HepG2 (cell line): ENCODE results near the gene DTX4. TPM values are rescaled to one million over a fixed set of nuclear protein-coding genes. Genes with fewer than 3 reads are reported as not detected.

Experiments
- AKNA ChIP-seq: sonication (generic); formaldehyde crosslinking; IDR thresholded peaks from 2 replicates; pipeline ENCODE4 v1.4.0; 2020; ENCODE audit warnings: missing genetic modification reagents, borderline replicate concordance
- ARNTL ChIP-seq: sonication (generic); formaldehyde crosslinking; IDR thresholded peaks from 2 replicates; pipeline ENCODE4 v1.4.0; 2020; ENCODE audit warnings: mild to moderate bottlenecking, missing genetic modification reagents
- ELF1 ChIP-seq: sonication (generic); formaldehyde crosslinking; IDR thresholded peaks from 2 replicates; pipeline ENCODE4 v1.4.0; 2020; ENCODE audit warnings: missing genetic modification reagents
- ELF3 ChIP-seq: IDR thresholded peaks from 2 replicates; pipeline ENCODE4 v1.6.1; 2016; ENCODE audit warnings: missing genetic modification reagents, missing compliant biosample characterization
- HDAC2 ChIP-seq: sonication (generic); formaldehyde crosslinking; IDR thresholded peaks from 2 replicates; pipeline ENCODE4 v1.4.0; 2020; ENCODE audit warnings: missing genetic modification reagents
- MIER2 ChIP-seq: IDR thresholded peaks from 2 replicates; pipeline ENCODE4 v1.6.1; 2016; ENCODE audit warnings: missing biosample characterization, missing genetic modification reagents
- NCOR1 ChIP-seq: fragments of 200-600 bp; sonication (generic); IDR thresholded peaks from 2 replicates; pipeline ENCODE4 v1.7.0; 2017; ENCODE audit warnings: antibody characterized with exemption, low read length, borderline replicate concordance
- PHF21A ChIP-seq: sonication (generic); formaldehyde crosslinking; IDR thresholded peaks from 2 replicates; pipeline ENCODE4 v1.5.0; 2020; ENCODE audit warnings: mild to moderate bottlenecking, missing genetic modification reagents
- RXRB ChIP-seq: IDR thresholded peaks from 2 replicates; pipeline ENCODE4 v1.6.1; 2016; ENCODE audit warnings: borderline replicate concordance, missing genetic modification reagents, missing compliant biosample characterization
- SIN3B ChIP-seq: fragments of 150-350 bp; IDR thresholded peaks from 2 replicates; pipeline ENCODE4 v1.6.1; 2014; ENCODE audit warnings: low read length
- SOX13 ChIP-seq, 3 experiments: fragments of 450-650 bp in 1 of 3; sonication (generic) in 1 of 3; formaldehyde crosslinking in 1 of 3; IDR thresholded peaks in 2 of 3; conservative IDR thresholded peaks in 1 of 3; 2 replicates each; pipeline versions ENCODE4 v1.5.0 to v1.6.1; 2016 to 2020; ENCODE audit warnings: antibody characterized with exemption in 1 of 3, mild to moderate bottlenecking in 1 of 3, missing compliant biosample characterization in 1 of 3, missing genetic modification reagents in 1 of 3, moderate library complexity in 1 of 3
- TOE1 ChIP-seq: sonication (generic); formaldehyde crosslinking; IDR thresholded peaks from 2 replicates; pipeline ENCODE4 v1.4.0; 2020; ENCODE audit warnings: mild to moderate bottlenecking, missing genetic modification reagents
- TOPORS ChIP-seq: sonication (generic); formaldehyde crosslinking; IDR thresholded peaks from 2 replicates; pipeline ENCODE4 v1.8.0; 2023; ENCODE audit warnings: mild to moderate bottlenecking, missing genetic modification reagents
- TP53 ChIP-seq: sonication (generic); formaldehyde crosslinking; conservative IDR thresholded peaks from 2 replicates; pipeline ENCODE4 v1.4.0; 2020; ENCODE audit warnings: missing genetic modification reagents
- ZBTB7B ChIP-seq: sonication (generic); formaldehyde crosslinking; IDR thresholded peaks from 2 replicates; pipeline ENCODE4 v1.4.0; 2020; ENCODE audit warnings: missing genetic modification reagents
- ZFYVE20 ChIP-seq: sonication (generic); formaldehyde crosslinking; IDR thresholded peaks from 2 replicates; pipeline ENCODE4 v1.8.0; 2023; ENCODE audit warnings: low read depth, mild to moderate bottlenecking, moderate library complexity, missing genetic modification reagents, borderline replicate concordance
- ZNF121 ChIP-seq: sonication (generic); formaldehyde crosslinking; IDR thresholded peaks from 2 replicates; pipeline ENCODE4 v1.5.0; 2020; ENCODE audit warnings: mild to moderate bottlenecking, missing genetic modification reagents
- ZNF446 ChIP-seq: sonication (generic); formaldehyde crosslinking; IDR thresholded peaks from 2 replicates; pipeline ENCODE4 v1.5.0; 2020; ENCODE audit warnings: mild to moderate bottlenecking, missing genetic modification reagents
- ZNF496 ChIP-seq: sonication (generic); formaldehyde crosslinking; IDR thresholded peaks from 2 replicates; pipeline ENCODE4 v1.8.1; 2023; ENCODE audit warnings: mild to moderate bottlenecking, moderate library complexity, missing genetic modification reagents; ENCODE audit not compliant: insufficient replicate concordance
- polyA plus RNA-seq, 8 experiments: library from polyadenylated mRNA; depleted of rRNA in 3 of 8; stranded (reverse) in 7 of 8; unstranded in 1 of 8; fragments of >200 nt; fragmentation: Illumina TruSeq in 4 of 8; extraction: Trizol in 4 of 8; gene quantifications; 2 replicates each; pipeline versions ENCODE4 v1.2.1 to v1.2.3, GENCODE V29; 2011 to 2016; ENCODE audit warnings: low read depth in 4 of 8, missing spikeins in 1 of 8, mixed read lengths in 1 of 8; ENCODE audit not compliant: insufficient read depth in 1 of 8
- total RNA-seq, 5 experiments: library from RNA; depleted of rRNA; stranded (reverse); fragments of >200 nt; fragmentation: Illumina TruSeq; extraction: Trizol; gene quantifications; 2 replicates each; pipeline ENCODE4 v1.2.3, GENCODE V29; 2016; ENCODE audit warnings: low read depth in 1 of 5
- TF ChIP-seq, protein P1 (sequence below): sonication (generic); formaldehyde crosslinking; IDR thresholded peaks from 2 replicates; pipeline ENCODE4 v1.5.0; 2020; ENCODE audit warnings: missing genetic modification reagents
- TF ChIP-seq, protein P2 (sequence below): sonication (generic); formaldehyde crosslinking; IDR thresholded peaks from 2 replicates; pipeline ENCODE4 v1.8.0; 2022; ENCODE audit warnings: mild to moderate bottlenecking, missing genetic modification reagents
- TF ChIP-seq, protein P3 (sequence below): sonication (generic); formaldehyde crosslinking; IDR thresholded peaks from 2 replicates; pipeline ENCODE4 v1.8.1; 2023; ENCODE audit warnings: mild to moderate bottlenecking, moderate library complexity, missing genetic modification reagents

DTX4 gene
- total and polyA plus RNA-seq, 2 of the 13 experiments (the other 11 are each of a cell fraction or from before 2014, with no cell fraction given), result 0.67 to 5.6 TPM

DNA sequence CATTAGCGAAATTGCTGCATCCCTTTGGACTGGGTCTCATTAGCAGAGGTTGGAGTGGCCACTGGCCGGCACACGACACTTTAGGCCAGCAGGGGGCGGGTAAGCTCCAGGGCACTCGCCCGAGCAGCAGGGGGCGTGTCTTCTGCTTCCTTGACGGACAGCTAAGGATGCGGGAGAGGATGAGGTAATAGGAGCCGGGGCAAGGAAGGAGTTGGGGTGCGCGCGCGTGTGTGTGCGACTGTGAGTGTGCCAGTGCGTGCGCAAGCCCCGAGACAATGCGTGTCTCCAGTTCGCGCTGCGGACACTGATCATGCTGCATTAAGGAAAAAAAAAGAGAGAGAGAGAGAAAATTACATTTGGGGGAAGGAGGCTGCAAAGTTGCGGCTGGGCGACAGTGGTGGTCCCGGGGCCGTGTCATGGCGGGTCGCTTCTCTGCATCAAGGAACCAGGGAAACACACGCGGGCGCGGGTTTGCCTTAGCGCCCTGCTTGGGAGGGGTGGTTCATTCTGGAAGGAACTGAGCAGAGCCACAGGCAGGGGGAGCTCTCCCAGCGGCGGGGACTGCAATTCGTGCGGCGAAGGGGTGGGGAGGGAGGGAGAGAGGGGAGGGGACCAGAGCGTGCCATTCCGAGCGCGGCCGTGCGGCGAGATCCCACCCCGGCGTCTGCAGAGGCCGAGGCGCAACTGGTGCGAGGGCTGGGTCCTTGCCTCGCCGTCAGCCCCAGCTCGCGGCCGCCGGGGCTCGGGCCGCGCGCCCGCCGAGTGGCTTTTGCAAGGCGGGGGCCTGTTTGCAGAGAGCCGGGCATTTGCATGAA, at the start of gene DTX4 (continued):
- peak; percentile 54; the same call in 1 of the 2 replicates for TF ChIP-seq ZBTB7B (CRISPR knock-in tag)
- TF ChIP-seq ELF1 (CRISPR knock-in tag), result no peak
- no peak for TF ChIP-seq AKNA (CRISPR knock-in tag)
- TF ChIP-seq ZFYVE20 (CRISPR knock-in tag), result no peak
- no peak for TF ChIP-seq TOE1 (CRISPR knock-in tag)
- TF ChIP-seq, protein P1, sequence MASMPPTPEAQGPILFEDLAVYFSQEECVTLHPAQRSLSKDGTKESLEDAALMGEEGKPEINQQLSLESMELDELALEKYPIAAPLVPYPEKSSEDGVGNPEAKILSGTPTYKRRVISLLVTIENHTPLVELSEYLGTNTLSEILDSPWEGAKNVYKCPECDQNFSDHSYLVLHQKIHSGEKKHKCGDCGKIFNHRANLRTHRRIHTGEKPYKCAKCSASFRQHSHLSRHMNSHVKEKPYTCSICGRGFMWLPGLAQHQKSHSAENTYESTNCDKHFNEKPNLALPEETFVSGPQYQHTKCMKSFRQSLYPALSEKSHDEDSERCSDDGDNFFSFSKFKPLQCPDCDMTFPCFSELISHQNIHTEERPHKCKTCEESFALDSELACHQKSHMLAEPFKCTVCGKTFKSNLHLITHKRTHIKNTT (CRISPR knock-in tag), result no peak
- no peak for TF ChIP-seq TOPORS (CRISPR knock-in tag)
- TF ChIP-seq HDAC2, result no peak
- TF ChIP-seq NCOR1, result no peak
- TF ChIP-seq, protein P2, sequence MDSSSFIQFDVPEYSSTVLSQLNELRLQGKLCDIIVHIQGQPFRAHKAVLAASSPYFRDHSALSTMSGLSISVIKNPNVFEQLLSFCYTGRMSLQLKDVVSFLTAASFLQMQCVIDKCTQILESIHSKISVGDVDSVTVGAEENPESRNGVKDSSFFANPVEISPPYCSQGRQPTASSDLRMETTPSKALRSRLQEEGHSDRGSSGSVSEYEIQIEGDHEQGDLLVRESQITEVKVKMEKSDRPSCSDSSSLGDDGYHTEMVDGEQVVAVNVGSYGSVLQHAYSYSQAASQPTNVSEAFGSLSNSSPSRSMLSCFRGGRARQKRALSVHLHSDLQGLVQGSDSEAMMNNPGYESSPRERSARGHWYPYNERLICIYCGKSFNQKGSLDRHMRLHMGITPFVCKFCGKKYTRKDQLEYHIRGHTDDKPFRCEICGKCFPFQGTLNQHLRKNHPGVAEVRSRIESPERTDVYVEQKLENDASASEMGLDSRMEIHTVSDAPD (CRISPR knock-in tag), result no peak
- TF ChIP-seq ZNF496 (CRISPR knock-in tag), result no peak
- TF ChIP-seq MIER2 (CRISPR knock-in tag), result no peak
- no peak for TF ChIP-seq SIN3B
- TF ChIP-seq PHF21A, result no peak
- no peak for TF ChIP-seq RXRB (CRISPR knock-in tag)
- TF ChIP-seq SOX13 (IDR thresholded peaks at IDR 0.05), result no peak
- TF ChIP-seq SOX13 (CRISPR knock-in tag; conservative IDR thresholded peaks at IDR 0.05 in 1 of 2, IDR thresholded peaks at IDR 0.05 in 1 of 2), result no peak
- TF ChIP-seq ELF3 (CRISPR knock-in tag), result peak; percentile 26
- TF ChIP-seq, protein P3, sequence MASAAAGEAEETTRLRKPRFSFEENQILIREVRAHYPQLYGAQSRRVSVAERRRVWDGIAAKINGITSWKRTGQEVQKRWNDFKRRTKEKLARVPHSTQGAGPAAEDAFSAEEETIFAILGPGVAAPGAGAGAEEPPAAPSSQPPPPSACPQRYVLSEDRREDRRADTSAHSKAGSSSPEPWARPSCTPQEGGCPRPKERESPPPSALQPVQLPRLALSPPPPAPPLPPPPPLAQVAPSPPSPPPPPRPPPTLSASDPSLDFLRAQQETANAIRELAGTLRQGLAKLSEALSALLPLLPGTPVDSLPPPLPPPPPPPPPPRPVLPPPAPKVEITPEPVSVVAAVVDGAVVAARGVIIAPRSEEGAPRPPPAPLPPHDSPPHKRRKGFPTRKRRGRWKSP, result peak; percentile 81
- TF ChIP-seq TP53 (CRISPR knock-in tag), result no peak
- TF ChIP-seq ZNF446 (CRISPR knock-in tag), result peak; percentile 66; the same call in 1 of the 2 replicates
- peak; percentile 69 for TF ChIP-seq ZNF121 (CRISPR knock-in tag)
- no peak for TF ChIP-seq ARNTL (CRISPR knock-in tag)
